ENCODE data around the gene MLLT1.

DNA sequence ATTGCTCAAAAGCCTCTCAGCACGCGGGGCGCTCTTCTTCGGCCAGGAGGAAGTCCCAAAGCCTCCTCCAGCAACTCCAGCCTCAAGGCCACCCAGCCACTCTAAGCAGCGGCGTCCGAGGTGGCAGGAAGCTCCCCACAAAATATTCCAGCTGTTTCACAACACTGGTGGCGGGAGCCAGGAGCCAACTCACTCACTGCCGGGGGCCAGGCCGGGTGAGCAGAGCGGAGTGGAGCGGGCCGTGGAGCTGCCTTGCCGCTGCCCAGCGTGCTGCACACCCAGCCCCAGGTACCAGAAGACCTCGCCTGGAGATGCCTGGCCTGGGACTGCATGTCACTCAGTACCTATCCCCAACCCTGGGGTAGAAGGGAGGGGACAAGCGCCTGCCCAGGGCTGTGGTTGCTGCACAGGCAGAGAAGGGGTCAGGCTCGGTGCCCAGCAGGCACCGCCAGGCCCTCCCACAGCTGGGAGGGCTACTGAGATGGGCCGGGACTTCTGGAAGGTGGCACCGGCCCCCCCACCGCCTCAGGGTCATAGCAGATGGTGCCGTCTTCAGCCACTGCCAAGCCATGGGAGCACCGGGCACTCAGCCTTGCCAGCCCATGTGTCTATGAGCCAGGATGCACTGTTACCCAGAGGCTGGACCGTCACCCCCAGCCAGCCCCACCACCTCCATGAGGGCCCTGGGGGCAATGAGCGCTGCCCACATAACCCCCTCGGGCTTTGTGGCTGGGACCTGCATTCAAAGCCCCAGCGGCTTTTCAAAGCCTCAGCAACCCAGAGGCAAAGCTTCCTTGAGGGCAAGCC is 59.2 kb downstream of the MLLT1 start:
- TF ChIP-seq ASH2L (IDR thresholded peaks at IDR 0.05; ENCODE audit: borderline replicate concordance, low read depth) (no peak), HCFC1 (IDR thresholded peaks at IDR 0.05; ENCODE audit: low read length) (no peak), POLR2A (IDR thresholded peaks at IDR 0.05; ENCODE audit: low read depth, low read length) (no peak; the same call in 1 of the 2 replicates), FOXM1 (IDR thresholded peaks at IDR 0.05; ENCODE audit: low read depth, low read length) (no peak)
- TF ChIP-seq, protein P1, sequence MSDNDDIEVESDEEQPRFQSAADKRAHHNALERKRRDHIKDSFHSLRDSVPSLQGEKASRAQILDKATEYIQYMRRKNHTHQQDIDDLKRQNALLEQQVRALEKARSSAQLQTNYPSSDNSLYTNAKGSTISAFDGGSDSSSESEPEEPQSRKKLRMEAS (IDR thresholded peaks at IDR 0.05; ENCODE audit: low read depth, low read length): no peak
- TF ChIP-seq, protein P2, sequence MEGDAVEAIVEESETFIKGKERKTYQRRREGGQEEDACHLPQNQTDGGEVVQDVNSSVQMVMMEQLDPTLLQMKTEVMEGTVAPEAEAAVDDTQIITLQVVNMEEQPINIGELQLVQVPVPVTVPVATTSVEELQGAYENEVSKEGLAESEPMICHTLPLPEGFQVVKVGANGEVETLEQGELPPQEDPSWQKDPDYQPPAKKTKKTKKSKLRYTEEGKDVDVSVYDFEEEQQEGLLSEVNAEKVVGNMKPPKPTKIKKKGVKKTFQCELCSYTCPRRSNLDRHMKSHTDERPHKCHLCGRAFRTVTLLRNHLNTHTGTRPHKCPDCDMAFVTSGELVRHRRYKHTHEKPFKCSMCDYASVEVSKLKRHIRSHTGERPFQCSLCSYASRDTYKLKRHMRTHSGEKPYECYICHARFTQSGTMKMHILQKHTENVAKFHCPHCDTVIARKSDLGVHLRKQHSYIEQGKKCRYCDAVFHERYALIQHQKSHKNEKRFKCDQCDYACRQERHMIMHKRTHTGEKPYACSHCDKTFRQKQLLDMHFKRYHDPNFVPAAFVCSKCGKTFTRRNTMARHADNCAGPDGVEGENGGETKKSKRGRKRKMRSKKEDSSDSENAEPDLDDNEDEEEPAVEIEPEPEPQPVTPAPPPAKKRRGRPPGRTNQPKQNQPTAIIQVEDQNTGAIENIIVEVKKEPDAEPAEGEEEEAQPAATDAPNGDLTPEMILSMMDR (IDR thresholded peaks at IDR 0.05 in 2 of 3, conservative IDR thresholded peaks at IDR 0.05 in 1 of 3; ENCODE audit: control insufficient read depth in 2 of 3, extremely low read depth in 1 of 3, insufficient read depth in 1 of 3, low read depth in 3 of 3, low read length in 3 of 3): no peak
- TF ChIP-seq, protein P3, sequence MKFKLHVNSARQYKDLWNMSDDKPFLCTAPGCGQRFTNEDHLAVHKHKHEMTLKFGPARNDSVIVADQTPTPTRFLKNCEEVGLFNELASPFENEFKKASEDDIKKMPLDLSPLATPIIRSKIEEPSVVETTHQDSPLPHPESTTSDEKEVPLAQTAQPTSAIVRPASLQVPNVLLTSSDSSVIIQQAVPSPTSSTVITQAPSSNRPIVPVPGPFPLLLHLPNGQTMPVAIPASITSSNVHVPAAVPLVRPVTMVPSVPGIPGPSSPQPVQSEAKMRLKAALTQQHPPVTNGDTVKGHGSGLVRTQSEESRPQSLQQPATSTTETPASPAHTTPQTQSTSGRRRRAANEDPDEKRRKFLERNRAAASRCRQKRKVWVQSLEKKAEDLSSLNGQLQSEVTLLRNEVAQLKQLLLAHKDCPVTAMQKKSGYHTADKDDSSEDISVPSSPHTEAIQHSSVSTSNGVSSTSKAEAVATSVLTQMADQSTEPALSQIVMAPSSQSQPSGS (IDR thresholded peaks at IDR 0.05; ENCODE audit: low read length): no peak
- TF ChIP-seq, protein P4, sequence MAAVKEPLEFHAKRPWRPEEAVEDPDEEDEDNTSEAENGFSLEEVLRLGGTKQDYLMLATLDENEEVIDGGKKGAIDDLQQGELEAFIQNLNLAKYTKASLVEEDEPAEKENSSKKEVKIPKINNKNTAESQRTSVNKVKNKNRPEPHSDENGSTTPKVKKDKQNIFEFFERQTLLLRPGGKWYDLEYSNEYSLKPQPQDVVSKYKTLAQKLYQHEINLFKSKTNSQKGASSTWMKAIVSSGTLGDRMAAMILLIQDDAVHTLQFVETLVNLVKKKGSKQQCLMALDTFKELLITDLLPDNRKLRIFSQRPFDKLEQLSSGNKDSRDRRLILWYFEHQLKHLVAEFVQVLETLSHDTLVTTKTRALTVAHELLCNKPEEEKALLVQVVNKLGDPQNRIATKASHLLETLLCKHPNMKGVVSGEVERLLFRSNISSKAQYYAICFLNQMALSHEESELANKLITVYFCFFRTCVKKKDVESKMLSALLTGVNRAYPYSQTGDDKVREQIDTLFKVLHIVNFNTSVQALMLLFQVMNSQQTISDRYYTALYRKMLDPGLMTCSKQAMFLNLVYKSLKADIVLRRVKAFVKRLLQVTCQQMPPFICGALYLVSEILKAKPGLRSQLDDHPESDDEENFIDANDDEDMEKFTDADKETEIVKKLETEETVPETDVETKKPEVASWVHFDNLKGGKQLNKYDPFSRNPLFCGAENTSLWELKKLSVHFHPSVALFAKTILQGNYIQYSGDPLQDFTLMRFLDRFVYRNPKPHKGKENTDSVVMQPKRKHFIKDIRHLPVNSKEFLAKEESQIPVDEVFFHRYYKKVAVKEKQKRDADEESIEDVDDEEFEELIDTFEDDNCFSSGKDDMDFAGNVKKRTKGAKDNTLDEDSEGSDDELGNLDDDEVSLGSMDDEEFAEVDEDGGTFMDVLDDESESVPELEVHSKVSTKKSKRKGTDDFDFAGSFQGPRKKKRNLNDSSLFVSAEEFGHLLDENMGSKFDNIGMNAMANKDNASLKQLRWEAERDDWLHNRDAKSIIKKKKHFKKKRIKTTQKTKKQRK (IDR thresholded peaks at IDR 0.05; ENCODE audit: low read depth, low read length): no peak
- TF ChIP-seq, protein P5, sequence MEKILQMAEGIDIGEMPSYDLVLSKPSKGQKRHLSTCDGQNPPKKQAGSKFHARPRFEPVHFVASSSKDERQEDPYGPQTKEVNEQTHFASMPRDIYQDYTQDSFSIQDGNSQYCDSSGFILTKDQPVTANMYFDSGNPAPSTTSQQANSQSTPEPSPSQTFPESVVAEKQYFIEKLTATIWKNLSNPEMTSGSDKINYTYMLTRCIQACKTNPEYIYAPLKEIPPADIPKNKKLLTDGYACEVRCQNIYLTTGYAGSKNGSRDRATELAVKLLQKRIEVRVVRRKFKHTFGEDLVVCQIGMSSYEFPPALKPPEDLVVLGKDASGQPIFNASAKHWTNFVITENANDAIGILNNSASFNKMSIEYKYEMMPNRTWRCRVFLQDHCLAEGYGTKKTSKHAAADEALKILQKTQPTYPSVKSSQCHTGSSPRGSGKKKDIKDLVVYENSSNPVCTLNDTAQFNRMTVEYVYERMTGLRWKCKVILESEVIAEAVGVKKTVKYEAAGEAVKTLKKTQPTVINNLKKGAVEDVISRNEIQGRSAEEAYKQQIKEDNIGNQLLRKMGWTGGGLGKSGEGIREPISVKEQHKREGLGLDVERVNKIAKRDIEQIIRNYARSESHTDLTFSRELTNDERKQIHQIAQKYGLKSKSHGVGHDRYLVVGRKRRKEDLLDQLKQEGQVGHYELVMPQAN (conservative IDR thresholded peaks at IDR 0.05): no peak
- TF ChIP-seq, protein P6, sequence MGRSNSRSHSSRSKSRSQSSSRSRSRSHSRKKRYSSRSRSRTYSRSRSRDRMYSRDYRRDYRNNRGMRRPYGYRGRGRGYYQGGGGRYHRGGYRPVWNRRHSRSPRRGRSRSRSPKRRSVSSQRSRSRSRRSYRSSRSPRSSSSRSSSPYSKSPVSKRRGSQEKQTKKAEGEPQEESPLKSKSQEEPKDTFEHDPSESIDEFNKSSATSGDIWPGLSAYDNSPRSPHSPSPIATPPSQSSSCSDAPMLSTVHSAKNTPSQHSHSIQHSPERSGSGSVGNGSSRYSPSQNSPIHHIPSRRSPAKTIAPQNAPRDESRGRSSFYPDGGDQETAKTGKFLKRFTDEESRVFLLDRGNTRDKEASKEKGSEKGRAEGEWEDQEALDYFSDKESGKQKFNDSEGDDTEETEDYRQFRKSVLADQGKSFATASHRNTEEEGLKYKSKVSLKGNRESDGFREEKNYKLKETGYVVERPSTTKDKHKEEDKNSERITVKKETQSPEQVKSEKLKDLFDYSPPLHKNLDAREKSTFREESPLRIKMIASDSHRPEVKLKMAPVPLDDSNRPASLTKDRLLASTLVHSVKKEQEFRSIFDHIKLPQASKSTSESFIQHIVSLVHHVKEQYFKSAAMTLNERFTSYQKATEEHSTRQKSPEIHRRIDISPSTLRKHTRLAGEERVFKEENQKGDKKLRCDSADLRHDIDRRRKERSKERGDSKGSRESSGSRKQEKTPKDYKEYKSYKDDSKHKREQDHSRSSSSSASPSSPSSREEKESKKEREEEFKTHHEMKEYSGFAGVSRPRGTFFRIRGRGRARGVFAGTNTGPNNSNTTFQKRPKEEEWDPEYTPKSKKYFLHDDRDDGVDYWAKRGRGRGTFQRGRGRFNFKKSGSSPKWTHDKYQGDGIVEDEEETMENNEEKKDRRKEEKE (IDR thresholded peaks at IDR 0.05): no peak
